Measurements from ENCODE around the gene DYRK1A. TPM values are rescaled to one million over a fixed set of nuclear protein-coding genes. Genes with fewer than 3 reads are reported as not detected.

DYRK1A gene
- polyA plus RNA-seq, 1 donor from 2014 or later, result 94.8 TPM

- no peak overlapping the region for H3K9ac ChIP-seq (ENCODE audit: low read length)
- no peaks in the 10 kb centered on the region for H3F3A ChIP-seq (ENCODE audit: insufficient read depth, low read length, poor library complexity, severe bottlenecking)
- no peaks in the 10 kb centered on the region for H3K36me3 ChIP-seq (ENCODE audit: insufficient read depth, low read length)
- H2AFZ ChIP-seq (ENCODE audit: low read depth, low read length), result no peak overlapping the region
- no peaks in the 10 kb centered on the region for H3K9me3 ChIP-seq (ENCODE audit: low read length)
- no peak overlapping the region for H3K4me2 ChIP-seq (ENCODE audit: low read length)
- TF ChIP-seq TAF1 (IDR thresholded peaks at IDR 0.05; ENCODE audit: low read depth) (no peak), EZH2 (IDR thresholded peaks at IDR 0.05; ENCODE audit: borderline replicate concordance, insufficient read depth, low read length, poor library complexity, severe bottlenecking) (no peak), RAD21 (conservative IDR thresholded peaks at IDR 0.05) (no peak), POLR2AphosphoS5 (IDR thresholded peaks at IDR 0.05) (no peak), EP300 (conservative IDR thresholded peaks at IDR 0.05; ENCODE audit: poor library complexity, severe bottlenecking) (no peak), SMC3 (conservative IDR thresholded peaks at IDR 0.05; ENCODE audit: poor library complexity) (no peak), MXI1 (conservative IDR thresholded peaks at IDR 0.05; ENCODE audit: poor library complexity, severe bottlenecking) (no peak), CTCF (IDR thresholded peaks at IDR 0.05; ENCODE audit: poor library complexity, severe bottlenecking) (no peak), REST (IDR thresholded peaks at IDR 0.05; ENCODE audit: borderline replicate concordance) (no peak)
- H3K27ac ChIP-seq (ENCODE audit: low read length), result no peak overlapping the region
- H3K4me3 ChIP-seq (ENCODE audit: low read length), result no peak overlapping the region
- H3K27me3 ChIP-seq (ENCODE audit: insufficient read depth, low read depth, low read length), result no peaks in the 10 kb centered on the region
- H3K79me2 ChIP-seq (replicated peaks; ENCODE audit: insufficient read depth, low read length), result no peaks in the 10 kb centered on the region
- no peaks in the 10 kb centered on the region for H3K9me2 ChIP-seq (ENCODE audit: insufficient read depth, low read length)
- no peaks in the 10 kb centered on the region for H4K20me1 ChIP-seq (ENCODE audit: insufficient read depth)
Observed at GRCh38 chr21:37338671-37339551, 27.7 kb upstream of the DYRK1A start.

DNA sequence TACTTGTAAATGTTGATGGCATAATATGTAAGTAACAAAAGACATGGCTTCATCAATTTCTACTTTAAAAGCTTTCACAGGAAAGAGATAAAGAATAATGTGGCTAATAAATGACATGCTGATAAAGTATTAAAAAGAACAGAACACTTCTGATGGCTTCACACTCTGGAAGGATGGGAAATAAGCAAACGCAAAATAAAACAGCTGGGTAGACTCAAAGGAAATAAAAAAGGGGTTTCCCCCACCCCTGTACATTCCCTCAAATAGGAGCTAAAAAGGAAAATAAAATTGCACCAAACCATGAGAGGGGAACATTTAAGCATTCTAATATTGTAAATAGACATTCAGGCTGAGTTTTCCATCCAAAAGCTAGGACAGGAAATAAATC lies 27.0 kb upstream of the DYRK1A start:
- H3K4me2 ChIP-seq (ENCODE audit: low read length), result no peak overlapping the region
- no peak overlapping the region for H3K9ac ChIP-seq (ENCODE audit: low read length)
- no peaks in the 10 kb centered on the region for H3K9me2 ChIP-seq (ENCODE audit: insufficient read depth, low read length)

More for the DNA sequence above, 27.0 kb upstream of the DYRK1A start:
- Histone ChIP-seq H3K36me3 (ENCODE audit: insufficient read depth, low read length) (no peaks in the 10 kb centered on the region), H3K4me3 (ENCODE audit: low read length) (no peak overlapping the region), H2AFZ (ENCODE audit: low read depth, low read length) (no peak overlapping the region), H3F3A (ENCODE audit: insufficient read depth, low read length, poor library complexity, severe bottlenecking) (no peaks in the 10 kb centered on the region), H3K79me2 (replicated peaks; ENCODE audit: insufficient read depth, low read length) (no peaks in the 10 kb centered on the region), H3K27ac (ENCODE audit: low read length) (no peak overlapping the region), H4K20me1 (ENCODE audit: insufficient read depth) (no peaks in the 10 kb centered on the region), H3K9me3 (ENCODE audit: low read length) (no peaks in the 10 kb centered on the region), H3K27me3 (ENCODE audit: insufficient read depth, low read depth, low read length) (no peaks in the 10 kb centered on the region)
- no peak for TF ChIP-seq SMC3 (conservative IDR thresholded peaks at IDR 0.05; ENCODE audit: poor library complexity)
- no peak for TF ChIP-seq CTCF (IDR thresholded peaks at IDR 0.05; ENCODE audit: poor library complexity, severe bottlenecking)
- no peak for TF ChIP-seq REST (IDR thresholded peaks at IDR 0.05; ENCODE audit: borderline replicate concordance)
- no peak for TF ChIP-seq POLR2AphosphoS5 (IDR thresholded peaks at IDR 0.05)
- TF ChIP-seq TAF1 (IDR thresholded peaks at IDR 0.05; ENCODE audit: low read depth), result no peak
- TF ChIP-seq MXI1 (conservative IDR thresholded peaks at IDR 0.05; ENCODE audit: poor library complexity, severe bottlenecking), result no peak
- TF ChIP-seq EP300 (conservative IDR thresholded peaks at IDR 0.05; ENCODE audit: poor library complexity, severe bottlenecking), result no peak
- no peak for TF ChIP-seq EZH2 (IDR thresholded peaks at IDR 0.05; ENCODE audit: borderline replicate concordance, insufficient read depth, low read length, poor library complexity, severe bottlenecking)
- no peak for TF ChIP-seq RAD21 (conservative IDR thresholded peaks at IDR 0.05)
